Endothelial cell of umbilical vein (primary cell): ENCODE data around the gene KCNG2. TPM values are rescaled to one million over a fixed set of nuclear protein-coding genes. Genes with fewer than 3 reads are reported as not detected.

Experiments used
- BruUV-seq: library from RNA; stranded (reverse); fragments of 400-500 nt; replicated peaks from 2 replicates; lab custom pipeline; 2021; lab: Mats Ljungman, UMichigan
- CTCF ChIA-PET: fragments of 300-600, 350-600 bp; sonication (Branson Sonifier 250); formaldehyde crosslinking; loops from one replicate; lab custom pipeline; 2021; ENCODE audit warnings: antibody characterized with exemption, inconsistent platforms; lab: Charles Lee
- POLR2A ChIA-PET: fragments of 300-600, 350-600 bp; sonication (Branson Sonifier 250); formaldehyde crosslinking; loops from one replicate; lab custom pipeline; 2021; ENCODE audit warnings: antibody characterized with exemption, inconsistent platforms; lab: Charles Lee
- DNase-seq: peaks from one replicate; pipeline ENCODE4 v3.0.0-alpha.2; 2011; ENCODE audit warnings: low read depth, low spot score
- FAIRE-seq: peaks from 2 replicates; lab custom pipeline; 2011; peaks lifted over from hg19 to GRCh38; lab: Jason Lieb, UNC
- H2AFZ ChIP-seq: 2 replicates; pipeline ENCODE4 v1.6.0; 2012; ENCODE audit warnings: low read depth, low read length, control low read depth, inconsistent platforms
- H3K27ac ChIP-seq: 2 replicates; pipeline ENCODE4 v1.5.1; 2011; ENCODE audit warnings: low read depth, mild to moderate bottlenecking, control low read depth, low read length, moderate library complexity; ENCODE audit not compliant: insufficient read depth
- H3K27me3 ChIP-seq, 2 experiments: 2 replicates each; pipeline versions ENCODE4 v1.6.0 to v1.6.1; 2011; ENCODE audit warnings: low read length in 2 of 2, mixed read lengths in 1 of 2; ENCODE audit not compliant: control insufficient read depth in 2 of 2, insufficient read depth in 2 of 2
- H3K36me3 ChIP-seq, 2 experiments: 2 replicates in 1 of 2; 3 replicates in 1 of 2; pipeline ENCODE4 v1.5.1; 2011; ENCODE audit warnings: low read length in 2 of 2, mild to moderate bottlenecking in 1 of 2, moderate library complexity in 1 of 2; ENCODE audit not compliant: control insufficient read depth in 2 of 2, insufficient read depth in 2 of 2; ENCODE audit errors: extremely low read depth in 1 of 2
- H3K4me1 ChIP-seq: 3 replicates; pipeline ENCODE4 v1.5.1; 2011; ENCODE audit warnings: mild to moderate bottlenecking, low read length; ENCODE audit not compliant: control insufficient read depth, insufficient read depth; ENCODE audit errors: extremely low read depth
- H3K4me2 ChIP-seq: 2 replicates; pipeline ENCODE4 v1.6.1; 2011; ENCODE audit warnings: low read length, control low read depth, mixed read lengths; ENCODE audit not compliant: insufficient read depth
- H3K4me3 ChIP-seq, 3 experiments: fragments of 200-600 bp in 1 of 3; sonication (generic), shearing (Covaris generic) in 1 of 3; replicated peaks in 1 of 3; 2 replicates each; pipeline ENCODE4 v1.5.1; 2011 to 2016; ENCODE audit warnings: control low read depth in 3 of 3, low read length in 3 of 3, mild to moderate bottlenecking in 2 of 3, inconsistent platforms in 1 of 3, low read depth in 1 of 3, moderate library complexity in 1 of 3; ENCODE audit not compliant: insufficient read depth in 1 of 3
- H3K79me2 ChIP-seq: 2 replicates; pipeline ENCODE4 v1.6.0; 2012; ENCODE audit warnings: low read length, inconsistent platforms; ENCODE audit not compliant: control insufficient read depth, insufficient read depth
- H3K9ac ChIP-seq: replicated peaks from 2 replicates; pipeline ENCODE3; 2011; ENCODE audit warnings: low read length, control low read depth; ENCODE audit not compliant: insufficient read depth; ENCODE audit errors: extremely low read depth
- H3K9me1 ChIP-seq: replicated peaks from 3 replicates; pipeline ENCODE4 v1.6.0; 2011; ENCODE audit warnings: mild to moderate bottlenecking, low read length; ENCODE audit not compliant: control insufficient read depth, insufficient read depth; ENCODE audit errors: extremely low read depth
- H3K9me3 ChIP-seq: replicated peaks from 2 replicates; pipeline ENCODE4 v1.5.1; 2012; ENCODE audit warnings: low read length, inconsistent platforms; ENCODE audit not compliant: control insufficient read depth, insufficient read depth
- H4K20me1 ChIP-seq: replicated peaks from 2 replicates; pipeline ENCODE3; 2011; ENCODE audit warnings: mild to moderate bottlenecking, low read length; ENCODE audit not compliant: control insufficient read depth, insufficient read depth; ENCODE audit errors: extremely low read depth
- CTCF ChIP-seq, 2 donors: IDR thresholded peaks; 1 replicate in 1 of 2; 2 replicates in 1 of 2; pipeline ENCODE4 v1.5.1; 2011; ENCODE audit warnings: low read length in 2 of 2, mild to moderate bottlenecking in 2 of 2, moderate library complexity in 2 of 2, control low read depth in 1 of 2, inconsistent platforms in 1 of 2, low read depth in 1 of 2; ENCODE audit not compliant: insufficient read depth in 1 of 2; ENCODE audit errors: extremely low read depth in 1 of 2
- EZH2 ChIP-seq: IDR thresholded peaks from 2 replicates; pipeline ENCODE4 v1.6.1; 2012; ENCODE audit warnings: borderline replicate concordance, low read depth, mild to moderate bottlenecking, moderate library complexity, low read length, inconsistent platforms; ENCODE audit not compliant: severe bottlenecking
- FOS ChIP-seq: IDR thresholded peaks from 2 replicates; pipeline ENCODE4 v1.6.1; 2011; ENCODE audit warnings: mild to moderate bottlenecking, low read length, moderate library complexity, borderline replicate concordance; ENCODE audit not compliant: insufficient read depth
- GATA2 ChIP-seq: IDR thresholded peaks from 2 replicates; pipeline ENCODE4 v1.7.0; 2011; ENCODE audit warnings: low read depth, mild to moderate bottlenecking, moderate library complexity, mixed read lengths, low read length; ENCODE audit not compliant: insufficient read length, insufficient read depth
- JUN ChIP-seq: IDR thresholded peaks from 2 replicates; pipeline ENCODE4 v1.6.1; 2011; ENCODE audit warnings: borderline replicate concordance, low read depth; ENCODE audit not compliant: insufficient read length, insufficient read depth
- MAX ChIP-seq: IDR thresholded peaks from 2 replicates; pipeline ENCODE4 v1.6.1; 2011; ENCODE audit not compliant: insufficient read depth, insufficient read length
- MYC ChIP-seq: IDR thresholded peaks from one replicate; pipeline ENCODE4 v1.6.1; 2011; ENCODE audit warnings: mild to moderate bottlenecking, low read depth, low read length
- POLR2A ChIP-seq: IDR thresholded peaks from 2 replicates; pipeline ENCODE4 v1.6.1; 2012; ENCODE audit warnings: low read depth, mild to moderate bottlenecking, control low read depth, low read length
- POLR2AphosphoS5 ChIP-seq: IDR thresholded peaks from 2 replicates; pipeline ENCODE4 v1.6.1; 2012; ENCODE audit warnings: low read depth, mild to moderate bottlenecking, control low read depth, low read length, moderate library complexity; ENCODE audit not compliant: insufficient read depth
- dilution Hi-C: fragments of 300-500 bp; cut with MboI; formaldehyde crosslinking; loops from one replicate; pipeline ENCODE4 v1.15.0; 2019; ENCODE audit warnings: low sequenced_read_pairs; ENCODE audit not compliant: extremely low pct_ligation_motif_present
- intact Hi-C: fragments of 100-400 bp; cut with micrococcal nuclease; formaldehyde crosslinking; loops from one replicate; pipeline ENCODE4 v1.10.0; 2022
- polyA plus RNA-seq, 4 experiments: library from polyadenylated mRNA; depleted of rRNA in 3 of 4; stranded (reverse) in 3 of 4; unstranded in 1 of 4; fragments of >200 nt; gene quantifications; 2 replicates each; pipeline versions ENCODE4 v1.2.1 to v1.2.3, GENCODE V29; 2011 to 2012; ENCODE audit warnings: missing spikeins in 1 of 4
- total RNA-seq: library from RNA; stranded (reverse); gene quantifications from 2 replicates; pipeline ENCODE4 v1.2.3, GENCODE V29; 2021

Gene KCNG2
- total and polyA plus RNA-seq, 2 donors (not counting 3 experiments of a cell fraction or from before 2014, with no cell fraction given) = not detected

- DNase-seq = no peak
- Histone ChIP-seq H3K79me2 (peaks cover 28% of the 10 kb centered on the region), H3K9me1 (no peaks in the 10 kb centered on the region), H3K27me3 (no peaks in the 10 kb centered on the region), H2AFZ (no peak overlapping the region), H3K4me2 (no peak overlapping the region), H4K20me1 (no peaks in the 10 kb centered on the region), H3K36me3 (peaks cover 4 to 24% of the 10 kb centered on the region in 2 experiments), H3K4me1 (no peaks in the 10 kb centered on the region), H3K9me3 (peaks cover 2% of the 10 kb centered on the region), H3K27ac (no peak overlapping the region), H3K9ac (no peak overlapping the region), H3K4me3 (no peak overlapping the region)
- no peak for TF ChIP-seq POLR2A
- no peak for TF ChIP-seq POLR2AphosphoS5
- no peak for TF ChIP-seq EZH2
- TF ChIP-seq MYC = no peak
- no peak for TF ChIP-seq GATA2
- no peak for TF ChIP-seq FOS
- TF ChIP-seq JUN = no peak
- no peak for TF ChIP-seq CTCF (IDR thresholded peaks at IDR 0.05; ENCODE audit: extremely low read depth in 1 of 2, insufficient read depth in 1 of 2, low read depth in 1 of 2, low read length in 2 of 2)
- no peak for TF ChIP-seq MAX
- POLR2A ChIA-PET = no interaction called here
- CTCF ChIA-PET = no interaction called here
- dilution Hi-C loops = no loop called here
- no peak for FAIRE-seq
- BruUV-seq = no TSS peak
- intact Hi-C loops = no loop called here
Measured at GRCh38 chr18:79937103-79937860, 139.5 kb downstream of the KCNG2 start.
